ENCODE measurements around the gene CUTA.

Gene CUTA

GRCh38 chr6:33392979-33393378, 24.9 kb downstream of the CUTA start:
- H3K4me3 ChIP-seq (ENCODE audit: low read length) = peak overlapping the region; percentile 89
- TF ChIP-seq, protein P1, sequence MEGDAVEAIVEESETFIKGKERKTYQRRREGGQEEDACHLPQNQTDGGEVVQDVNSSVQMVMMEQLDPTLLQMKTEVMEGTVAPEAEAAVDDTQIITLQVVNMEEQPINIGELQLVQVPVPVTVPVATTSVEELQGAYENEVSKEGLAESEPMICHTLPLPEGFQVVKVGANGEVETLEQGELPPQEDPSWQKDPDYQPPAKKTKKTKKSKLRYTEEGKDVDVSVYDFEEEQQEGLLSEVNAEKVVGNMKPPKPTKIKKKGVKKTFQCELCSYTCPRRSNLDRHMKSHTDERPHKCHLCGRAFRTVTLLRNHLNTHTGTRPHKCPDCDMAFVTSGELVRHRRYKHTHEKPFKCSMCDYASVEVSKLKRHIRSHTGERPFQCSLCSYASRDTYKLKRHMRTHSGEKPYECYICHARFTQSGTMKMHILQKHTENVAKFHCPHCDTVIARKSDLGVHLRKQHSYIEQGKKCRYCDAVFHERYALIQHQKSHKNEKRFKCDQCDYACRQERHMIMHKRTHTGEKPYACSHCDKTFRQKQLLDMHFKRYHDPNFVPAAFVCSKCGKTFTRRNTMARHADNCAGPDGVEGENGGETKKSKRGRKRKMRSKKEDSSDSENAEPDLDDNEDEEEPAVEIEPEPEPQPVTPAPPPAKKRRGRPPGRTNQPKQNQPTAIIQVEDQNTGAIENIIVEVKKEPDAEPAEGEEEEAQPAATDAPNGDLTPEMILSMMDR (conservative IDR thresholded peaks at IDR 0.05; ENCODE audit: low read length) = no peak
- no peak for DNase-seq (ENCODE audit: low read depth)

GRCh38 chr6:33392595-33392948, 25.3 kb downstream of the CUTA start:
- peak overlapping the region; percentile 89 for H3K4me3 ChIP-seq (ENCODE audit: low read length)
- DNase-seq (ENCODE audit: low read depth) = no peak
- TF ChIP-seq, protein P1 (conservative IDR thresholded peaks at IDR 0.05; ENCODE audit: low read length) = no peak

GRCh38 chr6:33391922-33392594, 25.8 kb downstream of the CUTA start:
- TF ChIP-seq, protein P1 (conservative IDR thresholded peaks at IDR 0.05; ENCODE audit: low read length) = no peak
- DNase-seq (ENCODE audit: low read depth) = no peak
- H3K4me3 ChIP-seq (ENCODE audit: low read length) = peak overlapping the region; percentile 89

DNA sequence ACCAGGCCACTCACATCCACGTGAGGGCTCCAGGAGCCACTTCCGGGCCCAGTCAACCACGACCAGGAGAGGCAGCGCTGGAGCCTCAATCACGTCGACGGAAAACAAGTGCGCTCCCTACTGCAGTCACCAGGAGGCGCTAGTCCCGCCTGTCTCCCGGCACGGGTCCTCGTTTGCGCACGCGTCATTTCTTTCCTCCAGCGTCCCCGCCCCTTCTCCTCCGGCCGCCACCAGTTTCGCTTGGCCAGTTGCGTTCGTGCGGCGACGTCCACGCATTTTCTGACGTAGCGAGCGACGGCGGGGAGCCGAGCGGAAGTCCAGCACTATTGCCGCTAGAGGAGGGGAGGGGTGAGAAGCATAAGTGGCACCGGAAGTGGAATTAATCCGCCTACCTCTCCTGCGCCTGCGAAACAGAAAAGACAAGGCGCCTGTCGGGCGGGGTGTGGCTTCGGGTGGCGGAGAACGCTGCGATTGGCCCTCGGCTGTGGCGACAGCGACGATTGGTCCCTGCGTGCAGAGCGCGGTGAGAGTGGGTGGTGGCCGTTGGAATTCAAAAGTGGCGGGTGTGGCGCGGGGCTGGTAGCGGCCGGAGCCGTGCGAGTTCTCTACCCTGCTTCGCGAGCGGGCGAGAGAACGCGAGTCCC, 26.5 kb downstream of the CUTA start, which contains the start of gene KIFC1:
TSS of gene KIFC1 (plus strand) at position 546 of the 644 bp plus-strand sequence. CDS start 163 bp downstream, outside the sequence.
- TF ChIP-seq, protein P1 (conservative IDR thresholded peaks at IDR 0.05; ENCODE audit: low read length) = peak; percentile 89
- peak within 1 kb of the TSS; percentile 89 for H3K4me3 ChIP-seq (ENCODE audit: low read length)
- DNase-seq (ENCODE audit: low read depth) = peak; percentile 100

- H3K4me3 ChIP-seq (ENCODE audit: low read length) = peak overlapping the region; percentile 37
- TF ChIP-seq, protein P1 (conservative IDR thresholded peaks at IDR 0.05; ENCODE audit: low read length) = no peak
Observed at GRCh38 chr6:33390767-33391277, 27.1 kb downstream of the CUTA start.

GRCh38 chr6:33390173-33390572, 27.7 kb downstream of the CUTA start:
- TF ChIP-seq, protein P1 (conservative IDR thresholded peaks at IDR 0.05; ENCODE audit: low read length) = no peak
- H3K4me3 ChIP-seq (ENCODE audit: low read length) = no peak overlapping the region
- no peak for DNase-seq (ENCODE audit: low read depth)

More at GRCh38 chr6:33390767-33391277, 27.1 kb downstream of the CUTA start:
- DNase-seq (ENCODE audit: low read depth) = no peak

Measured in AG10803 (cell line).